HuH-7 (cell line): ENCODE results near the gene CTNNBL1.

Source experiments
- DNase-seq: peaks from one replicate; pipeline ENCODE4 v3.0.0; 2011; ENCODE audit warnings: low spot score

The CTNNBL1 gene

DNA sequence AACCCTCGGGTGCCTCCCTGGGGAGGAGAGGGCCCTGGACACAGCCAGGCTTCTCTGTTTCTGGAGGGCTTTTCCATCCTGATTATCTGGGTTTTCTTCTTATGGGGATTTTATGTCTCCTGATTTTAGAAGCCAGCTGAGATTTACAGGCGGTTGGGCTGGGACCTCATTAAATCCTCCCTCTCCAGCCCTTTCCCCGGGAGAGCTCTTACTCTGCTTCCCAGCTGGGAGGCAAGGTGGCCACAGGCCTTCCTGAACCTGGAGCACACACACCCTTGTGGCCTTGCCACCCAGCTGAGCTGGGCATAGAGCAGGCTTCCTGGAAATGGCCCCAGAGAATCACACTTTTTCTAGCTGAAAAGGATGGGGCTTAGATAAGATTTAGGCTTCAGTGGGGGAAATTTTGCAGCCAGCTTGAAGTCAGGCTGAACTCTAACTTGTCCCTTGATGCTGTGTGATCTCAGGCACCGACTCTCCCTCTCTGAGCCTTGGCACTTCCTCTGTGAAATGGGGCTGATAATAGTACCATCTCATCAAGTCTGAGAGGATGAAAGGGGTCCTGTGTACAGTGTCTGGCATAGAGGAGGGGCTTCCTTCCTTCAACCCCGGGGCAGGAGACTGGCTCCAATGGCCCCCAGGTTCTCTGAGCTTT is 225.7 kb downstream of the CTNNBL1 start:
- no peak for DNase-seq

GRCh38 chr20:37920270-37920669 is 226.4 kb downstream of the CTNNBL1 start:
- no peak for DNase-seq

GRCh38 chr20:37920679-37921322 is 227.0 kb downstream of the CTNNBL1 start:
- no peak for DNase-seq

- no peak for DNase-seq
Observed at GRCh38 chr20:37921341-37921929, 227.6 kb downstream of the CTNNBL1 start.
